ENCODE measurements around the gene DCLK1.

Gene DCLK1

GRCh38 chr13:36046672-36047071 lies 84.5 kb downstream of the DCLK1 start:
- DNase-seq (ENCODE audit: extremely low spot score): no peak
- POLR2A ChIA-PET: no interaction called here
- TF ChIP-seq FOXK2 (IDR thresholded peaks at IDR 0.05): no peak
- TF ChIP-seq SP1 (IDR thresholded peaks at IDR 0.05): no peak
- no peak for TF ChIP-seq TARDBP (IDR thresholded peaks at IDR 0.05)
- no peak for TF ChIP-seq NFRKB (IDR thresholded peaks at IDR 0.05)
- no peak for TF ChIP-seq CTBP1 (IDR thresholded peaks at IDR 0.05; ENCODE audit: borderline replicate concordance)
- no peak for TF ChIP-seq ARNT (IDR thresholded peaks at IDR 0.05)
- TF ChIP-seq ZNF384 (IDR thresholded peaks at IDR 0.05): no peak
- no peak for TF ChIP-seq HDGF (IDR thresholded peaks at IDR 0.05; ENCODE audit: borderline replicate concordance)
- no peak for TF ChIP-seq FOXM1 (IDR thresholded peaks at IDR 0.05; ENCODE audit: borderline replicate concordance)
- no peak for TF ChIP-seq PKNOX1 (IDR thresholded peaks at IDR 0.05)
- TF ChIP-seq SUZ12 (IDR thresholded peaks at IDR 0.05): no peak
- no peak for TF ChIP-seq ELF4 (IDR thresholded peaks at IDR 0.05)
- no peak for TF ChIP-seq LEF1 (IDR thresholded peaks at IDR 0.05; ENCODE audit: borderline replicate concordance)
- no peak for TF ChIP-seq BHLHE40 (IDR thresholded peaks at IDR 0.05; ENCODE audit: borderline replicate concordance)
- no peak for TF ChIP-seq L3MBTL2 (conservative IDR thresholded peaks at IDR 0.05)
- TF ChIP-seq FOXA1 (IDR thresholded peaks at IDR 0.05): no peak
- CTCF ChIA-PET: no interaction called here

- CTCF ChIA-PET: no interaction called here
- TF ChIP-seq ELF4 (IDR thresholded peaks at IDR 0.05) (no peak), SUZ12 (IDR thresholded peaks at IDR 0.05) (no peak), FOXM1 (IDR thresholded peaks at IDR 0.05; ENCODE audit: borderline replicate concordance) (no peak), BHLHE40 (IDR thresholded peaks at IDR 0.05; ENCODE audit: borderline replicate concordance) (no peak), FOXA1 (IDR thresholded peaks at IDR 0.05) (no peak), ZNF384 (IDR thresholded peaks at IDR 0.05) (no peak), LEF1 (IDR thresholded peaks at IDR 0.05; ENCODE audit: borderline replicate concordance) (no peak), CTBP1 (IDR thresholded peaks at IDR 0.05; ENCODE audit: borderline replicate concordance) (no peak), ARNT (IDR thresholded peaks at IDR 0.05) (no peak), SP1 (IDR thresholded peaks at IDR 0.05) (no peak), NFRKB (IDR thresholded peaks at IDR 0.05) (no peak), L3MBTL2 (conservative IDR thresholded peaks at IDR 0.05) (no peak), HDGF (IDR thresholded peaks at IDR 0.05; ENCODE audit: borderline replicate concordance) (no peak), FOXK2 (IDR thresholded peaks at IDR 0.05) (no peak), TARDBP (IDR thresholded peaks at IDR 0.05) (no peak), PKNOX1 (IDR thresholded peaks at IDR 0.05) (no peak)
- POLR2A ChIA-PET: no interaction called here
- DNase-seq (ENCODE audit: extremely low spot score): no peak
Measured at GRCh38 chr13:36038785-36039555, 92.2 kb downstream of the DCLK1 start.

- TF ChIP-seq LEF1 (IDR thresholded peaks at IDR 0.05; ENCODE audit: borderline replicate concordance) (no peak), BHLHE40 (IDR thresholded peaks at IDR 0.05; ENCODE audit: borderline replicate concordance) (no peak), ELF4 (IDR thresholded peaks at IDR 0.05) (no peak), PKNOX1 (IDR thresholded peaks at IDR 0.05) (no peak), SP1 (IDR thresholded peaks at IDR 0.05) (no peak), HDGF (IDR thresholded peaks at IDR 0.05; ENCODE audit: borderline replicate concordance) (no peak), TARDBP (IDR thresholded peaks at IDR 0.05) (no peak), FOXM1 (IDR thresholded peaks at IDR 0.05; ENCODE audit: borderline replicate concordance) (no peak), ZNF384 (IDR thresholded peaks at IDR 0.05) (no peak), NFRKB (IDR thresholded peaks at IDR 0.05) (no peak), FOXA1 (IDR thresholded peaks at IDR 0.05) (no peak), ARNT (IDR thresholded peaks at IDR 0.05) (no peak), L3MBTL2 (conservative IDR thresholded peaks at IDR 0.05) (no peak), CTBP1 (IDR thresholded peaks at IDR 0.05; ENCODE audit: borderline replicate concordance) (no peak), SUZ12 (IDR thresholded peaks at IDR 0.05) (no peak), FOXK2 (IDR thresholded peaks at IDR 0.05) (no peak)
- DNase-seq (ENCODE audit: extremely low spot score): no peak
- ChIA-PET CTCF (no interaction called here), POLR2A (no interaction called here)
Measured at GRCh38 chr13:36033035-36033434, 98.1 kb downstream of the DCLK1 start.

GRCh38 chr13:36031490-36031889 lies 99.7 kb downstream of the DCLK1 start:
- no peak for DNase-seq (ENCODE audit: extremely low spot score)
- TF ChIP-seq TARDBP (IDR thresholded peaks at IDR 0.05): no peak
- no peak for TF ChIP-seq PKNOX1 (IDR thresholded peaks at IDR 0.05)
- TF ChIP-seq ZNF384 (IDR thresholded peaks at IDR 0.05): no peak
- no peak for TF ChIP-seq FOXK2 (IDR thresholded peaks at IDR 0.05)
- TF ChIP-seq FOXA1 (IDR thresholded peaks at IDR 0.05): no peak
- TF ChIP-seq ELF4 (IDR thresholded peaks at IDR 0.05): no peak
- TF ChIP-seq NFRKB (IDR thresholded peaks at IDR 0.05): no peak
- no peak for TF ChIP-seq SUZ12 (IDR thresholded peaks at IDR 0.05)
- no peak for TF ChIP-seq BHLHE40 (IDR thresholded peaks at IDR 0.05; ENCODE audit: borderline replicate concordance)
- no peak for TF ChIP-seq CTBP1 (IDR thresholded peaks at IDR 0.05; ENCODE audit: borderline replicate concordance)
- TF ChIP-seq LEF1 (IDR thresholded peaks at IDR 0.05; ENCODE audit: borderline replicate concordance): no peak
- no peak for TF ChIP-seq FOXM1 (IDR thresholded peaks at IDR 0.05; ENCODE audit: borderline replicate concordance)
- no peak for TF ChIP-seq L3MBTL2 (conservative IDR thresholded peaks at IDR 0.05)
- no peak for TF ChIP-seq SP1 (IDR thresholded peaks at IDR 0.05)
- TF ChIP-seq HDGF (IDR thresholded peaks at IDR 0.05; ENCODE audit: borderline replicate concordance): no peak
- TF ChIP-seq ARNT (IDR thresholded peaks at IDR 0.05): no peak
- ChIA-PET POLR2A (no interaction called here), CTCF (no interaction called here)

Data from HEK293T (cell line).